ENCODE data around the gene RBM6.

RBM6 gene

GRCh38 chr3:50095352-50095998 is 155.5 kb downstream of the RBM6 start:
- no peak for DNase-seq (ENCODE audit: low read depth in 2 of 2)

DNA sequence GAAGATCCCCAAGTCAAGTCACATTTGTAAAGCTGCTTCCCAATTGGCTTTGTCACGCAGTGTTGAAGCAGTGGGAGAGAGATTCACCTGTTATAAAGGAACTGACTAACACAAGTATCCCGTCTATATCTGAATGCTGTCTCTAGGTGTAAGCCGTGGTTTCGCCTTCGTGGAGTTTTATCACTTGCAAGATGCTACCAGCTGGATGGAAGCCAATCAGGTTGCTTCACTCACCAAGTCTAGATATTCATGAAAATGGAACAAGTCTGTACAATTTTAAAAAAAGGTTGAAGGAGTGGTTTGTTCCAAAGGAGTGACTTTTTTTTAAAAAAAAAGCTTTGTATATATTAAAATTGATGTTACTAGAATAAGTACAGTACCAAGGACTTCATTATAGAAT is 160.4 kb downstream of the RBM6 start:
- DNase-seq (ENCODE audit: low read depth in 2 of 2), result no peak

GRCh38 chr3:50100956-50101845 is 161.3 kb downstream of the RBM6 start:
- DNase-seq (ENCODE audit: low read depth in 2 of 2), result no peak

DNA sequence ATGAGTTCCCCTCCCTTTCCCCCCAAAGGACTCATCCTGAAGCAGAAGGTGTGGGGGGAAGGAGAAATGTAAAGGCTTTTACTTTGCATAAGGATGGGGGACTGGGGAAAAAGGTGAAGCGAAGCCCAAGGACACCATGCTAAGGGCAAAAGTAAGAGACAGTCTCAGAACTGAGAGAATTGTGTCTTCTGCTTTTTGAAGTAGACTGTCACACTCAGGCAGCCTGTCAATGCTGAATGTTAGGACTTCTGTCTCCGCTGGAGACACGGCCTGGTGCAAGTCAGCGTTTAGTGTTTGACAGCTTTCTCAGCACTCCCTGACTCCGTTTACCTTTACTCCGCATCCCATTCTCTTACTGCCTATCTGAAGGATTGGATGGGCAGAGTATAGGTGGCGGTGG is 162.6 kb downstream of the RBM6 start:
- no peak for DNase-seq (ENCODE audit: low read depth in 2 of 2)

DNA sequence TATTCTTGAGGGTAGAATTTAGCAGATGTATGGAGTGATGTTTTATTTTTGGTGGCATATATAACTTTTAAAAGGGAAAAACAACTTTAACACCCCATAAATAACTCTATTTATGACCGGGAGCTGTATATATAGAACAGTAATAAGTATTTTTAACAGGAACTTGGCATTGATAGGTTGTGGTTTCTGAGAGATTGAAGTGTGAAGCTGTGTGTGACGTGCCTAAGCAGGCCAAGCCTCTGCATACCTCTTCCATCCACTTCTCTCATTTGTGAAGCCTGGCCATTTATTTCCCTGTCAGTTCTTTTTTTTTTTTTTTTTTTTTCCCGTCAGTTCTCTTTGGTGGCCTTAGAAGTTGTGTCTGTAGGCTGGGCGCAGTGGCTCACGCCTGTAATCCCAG is 171.8 kb downstream of the RBM6 start:
- no peak for DNase-seq (ENCODE audit: low read depth in 2 of 2)

DNA sequence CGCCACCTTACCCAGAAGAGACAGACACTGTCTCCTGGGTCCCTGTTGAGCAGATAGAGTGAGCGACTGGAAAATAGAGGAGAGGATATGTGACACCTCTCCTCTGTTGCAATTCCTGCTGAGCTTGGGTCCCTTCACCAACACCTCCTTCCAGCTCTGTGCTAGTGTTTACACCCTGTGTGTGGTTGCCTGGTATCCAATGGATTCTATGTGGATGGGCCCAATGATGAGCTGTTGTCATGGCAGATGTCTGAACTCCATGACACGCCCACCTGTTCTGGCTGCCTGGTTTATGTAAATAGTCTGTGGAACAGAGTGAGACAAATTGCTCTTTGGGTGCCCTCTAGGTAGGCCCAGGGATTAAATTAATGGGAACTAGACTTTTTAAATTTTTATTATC is 172.5 kb downstream of the RBM6 start:
- no peak for DNase-seq (ENCODE audit: low read depth in 2 of 2)

- DNase-seq (ENCODE audit: low read depth in 2 of 2), result no peak
Observed at GRCh38 chr3:50117120-50117519, 177.2 kb downstream of the RBM6 start.

- DNase-seq (ENCODE audit: low read depth in 2 of 2), result no peak
Observed at GRCh38 chr3:50118237-50118636, 178.3 kb downstream of the RBM6 start.

GRCh38 chr3:50119786-50120185 is 179.8 kb downstream of the RBM6 start:
- DNase-seq (ENCODE audit: low read depth in 2 of 2), result no peak

DNA sequence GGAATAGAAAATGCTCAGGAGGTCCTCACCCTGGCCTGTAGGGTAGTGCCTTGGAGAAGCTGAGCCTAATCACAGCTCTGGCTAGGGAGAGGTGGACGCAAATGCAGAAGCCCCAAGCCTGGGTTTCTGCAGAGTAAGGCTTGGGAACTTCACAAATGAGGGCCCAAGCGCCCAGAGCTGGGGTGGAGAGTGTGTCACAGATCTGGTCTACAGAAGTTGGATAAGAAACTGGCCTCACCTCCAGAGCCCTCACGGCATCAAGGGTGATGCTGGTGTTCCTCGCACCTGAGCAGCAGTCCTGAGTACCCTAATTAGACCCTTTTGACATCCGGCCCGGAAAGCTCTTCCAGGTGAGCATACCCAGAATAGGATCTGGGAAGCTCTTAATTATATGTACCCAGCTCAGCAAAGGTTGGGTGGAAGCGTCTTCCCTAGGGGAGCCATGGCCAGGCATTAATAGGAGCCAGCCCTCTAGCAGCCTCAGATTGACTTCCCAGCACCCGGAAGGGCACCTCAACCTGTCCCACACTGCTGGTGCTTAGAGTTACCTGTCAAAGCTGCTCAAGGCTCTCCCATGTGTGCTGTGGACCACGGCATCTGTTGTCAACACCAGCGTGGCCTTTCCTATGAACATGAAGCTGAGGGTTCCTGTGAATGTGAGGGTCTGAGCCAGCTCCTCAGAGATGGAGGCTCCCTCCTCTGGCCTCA is 180.6 kb downstream of the RBM6 start:
- DNase-seq (ENCODE audit: low read depth in 2 of 2), result no peak

- peak; percentile 35 to 53 for DNase-seq (ENCODE audit: low read depth in 2 of 2)
Observed at GRCh38 chr3:50121072-50122032, 181.4 kb downstream of the RBM6 start.

DNA sequence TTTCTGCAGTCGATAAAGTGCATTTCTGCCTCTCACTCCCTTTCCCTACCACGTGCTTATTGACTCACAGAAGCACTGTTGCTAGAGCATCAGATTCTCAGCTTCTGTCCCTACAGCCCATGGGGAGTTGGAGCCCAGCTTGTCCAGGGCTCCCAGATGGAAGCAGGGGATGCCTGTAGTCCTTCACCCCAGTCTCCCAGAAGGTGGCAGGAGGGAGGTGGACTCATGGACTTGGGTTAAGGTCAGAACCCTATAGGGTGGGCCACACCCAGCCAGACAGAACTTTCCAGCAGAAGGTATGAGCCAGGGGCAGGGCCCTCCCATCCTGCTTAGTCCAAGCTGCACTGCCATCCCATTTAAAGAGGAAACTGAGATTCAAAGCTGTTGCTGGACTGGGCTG is 182.1 kb downstream of the RBM6 start:
- no peak for DNase-seq (ENCODE audit: low read depth in 2 of 2)

GRCh38 chr3:50122661-50123391 is 182.9 kb downstream of the RBM6 start:
- DNase-seq (ENCODE audit: low read depth in 2 of 2), result no peak

DNA sequence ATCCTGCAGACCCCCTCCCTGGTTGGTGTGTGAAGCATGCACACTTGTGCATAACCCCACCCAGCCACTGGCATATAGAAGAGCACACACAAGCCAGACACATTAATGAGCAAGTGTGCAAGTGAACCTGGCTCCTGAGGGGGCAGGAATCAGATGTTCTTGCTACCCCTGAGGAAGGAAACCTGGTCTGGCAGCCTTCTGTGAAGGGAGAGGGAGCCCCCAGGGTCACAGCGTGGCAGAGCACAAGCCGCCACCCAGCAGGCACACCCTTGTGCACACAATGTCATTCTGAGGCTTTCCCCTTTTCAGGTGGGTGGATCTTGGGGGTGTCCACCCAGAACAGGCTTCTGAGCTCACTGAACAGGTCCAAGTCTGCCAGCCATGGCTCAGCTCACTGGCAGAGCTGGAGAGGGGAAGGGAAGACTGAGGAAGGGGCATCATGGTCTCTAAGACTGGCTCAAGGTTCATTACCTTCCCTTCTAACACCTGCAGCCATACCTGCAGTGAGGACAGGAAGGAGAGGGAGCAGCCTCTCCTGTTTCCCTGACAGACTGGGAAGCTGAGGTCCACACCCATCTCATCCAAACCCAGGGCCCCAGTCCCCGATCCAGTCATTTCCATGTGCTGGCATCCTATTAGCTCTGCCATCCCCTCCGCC is 183.6 kb downstream of the RBM6 start:
- no peak for DNase-seq (ENCODE audit: low read depth in 2 of 2)

DNA sequence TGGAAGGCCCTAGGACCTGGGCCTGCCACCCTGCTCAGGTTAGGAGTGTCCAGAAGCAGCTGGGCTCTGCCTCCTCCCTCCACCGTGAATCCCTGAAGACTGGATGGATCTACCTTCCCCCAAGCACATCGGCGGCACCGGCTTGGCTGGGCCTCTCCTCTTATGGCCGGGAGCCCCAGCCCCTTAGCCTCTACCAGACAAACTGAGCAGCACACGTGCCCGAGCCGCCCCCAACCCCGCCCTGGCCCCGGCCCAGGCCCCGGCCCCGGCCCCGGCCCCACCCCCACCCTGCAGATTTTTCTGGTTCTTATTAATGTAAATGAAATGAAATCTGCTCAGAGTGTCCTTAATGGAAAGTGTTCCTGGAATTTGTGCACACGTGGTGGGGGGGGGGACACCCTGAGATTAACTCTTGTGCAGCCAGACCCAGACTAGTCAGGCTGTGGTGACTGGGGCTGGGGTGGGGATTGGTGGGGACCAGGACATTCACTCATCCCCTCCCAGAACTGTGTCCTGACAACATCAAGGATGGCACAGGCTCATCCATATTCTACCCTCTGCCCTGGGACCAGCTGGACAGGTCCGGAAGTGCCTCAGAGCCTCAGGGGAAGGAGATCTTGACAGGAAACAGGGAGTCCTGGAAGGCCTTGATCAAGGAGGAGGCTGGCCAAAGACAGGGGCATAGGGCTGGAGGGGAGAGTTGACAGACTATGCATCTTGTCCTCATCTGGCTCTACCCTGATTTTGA is 184.3 kb downstream of the RBM6 start:
- no peak for DNase-seq (ENCODE audit: low read depth in 2 of 2)

GRCh38 chr3:50124800-50125178 is 184.8 kb downstream of the RBM6 start:
- DNase-seq (ENCODE audit: low read depth in 2 of 2), result no peak

GRCh38 chr3:50125541-50126286 is 185.8 kb downstream of the RBM6 start:
- DNase-seq (ENCODE audit: low read depth in 2 of 2), result no peak

DNA sequence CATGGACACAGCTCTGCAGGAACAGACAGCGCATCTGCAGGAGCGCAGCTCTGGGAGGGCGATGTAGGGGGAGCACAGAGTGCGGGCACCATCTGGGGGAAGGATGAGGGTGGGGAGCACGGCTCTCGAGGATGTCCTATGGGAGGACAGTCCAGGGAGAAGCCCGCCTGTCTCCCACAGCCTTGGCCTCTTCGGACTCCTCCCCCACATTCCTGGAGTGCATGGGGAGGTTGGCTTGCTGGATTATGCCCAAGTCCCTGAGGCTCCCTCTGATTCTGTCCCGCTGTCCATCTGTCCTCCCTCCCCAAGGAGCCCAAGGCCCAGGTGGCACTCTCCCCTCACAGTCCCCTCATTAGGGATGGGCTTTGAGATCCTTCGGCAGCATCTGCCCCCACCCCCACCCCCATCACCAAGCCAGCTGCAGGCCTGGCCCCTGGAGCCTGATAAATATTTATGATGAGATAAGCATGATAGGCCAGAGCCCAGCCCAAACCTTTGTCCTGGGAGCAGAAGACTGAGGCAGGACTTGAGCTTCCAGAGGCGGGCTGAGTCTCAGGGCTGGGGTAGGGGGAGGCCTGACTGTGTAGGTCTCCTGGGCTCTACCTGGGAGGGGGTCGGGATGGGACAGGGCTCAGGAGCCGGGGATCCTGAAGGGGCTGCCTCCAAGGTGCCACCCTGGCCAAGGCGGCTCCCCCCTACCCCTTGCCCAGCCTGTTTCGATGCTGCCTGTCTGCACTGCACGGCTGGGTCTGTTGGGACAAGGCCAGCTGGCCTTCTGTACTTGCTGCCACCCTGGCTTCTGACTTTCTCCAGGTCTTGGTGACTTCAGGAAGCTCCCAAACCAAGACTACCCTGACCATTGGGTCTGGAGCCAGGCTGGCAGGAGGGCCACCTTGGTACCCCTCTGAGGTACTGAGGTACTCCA is 186.6 kb downstream of the RBM6 start:
- no peak for DNase-seq (ENCODE audit: low read depth in 2 of 2)
